Measurements from ENCODE around the gene PRB4.

PRB4 gene

GRCh38 chr12:11273449-11273848, 36.8 kb downstream of the PRB4 start:
- TF ChIP-seq CTCF (IDR thresholded peaks at IDR 0.05; ENCODE audit: low read length, missing control alignments) = no peak
- no peak overlapping the region for H3K4me3 ChIP-seq (replicated peaks; ENCODE audit: low read depth, low read length)
- no peak for DNase-seq (ENCODE audit: low read depth)

GRCh38 chr12:11269607-11270006, 40.6 kb downstream of the PRB4 start, which contains the start of gene PRB3:
PRB3 (minus strand) TSS chr12:11269707; CDS start chr12:11269669, 38 bp downstream.
- TF ChIP-seq CTCF (IDR thresholded peaks at IDR 0.05; ENCODE audit: low read length, missing control alignments) = no peak
- DNase-seq (ENCODE audit: low read depth) = no peak
- no peak within 1 kb of the TSS for H3K4me3 ChIP-seq (replicated peaks; ENCODE audit: low read depth, low read length)

GRCh38 chr12:11264501-11264900, 45.7 kb downstream of the PRB4 start:
- no peak overlapping the region for H3K4me3 ChIP-seq (replicated peaks; ENCODE audit: low read depth, low read length)
- TF ChIP-seq CTCF (IDR thresholded peaks at IDR 0.05; ENCODE audit: low read length, missing control alignments) = no peak
- DNase-seq (ENCODE audit: low read depth) = no peak
